HEK293 (cell line): Measurements from ENCODE around the gene ARCN1.

Experiments
- CTCF ChIA-PET: fragments of 350-600 bp; formaldehyde crosslinking; extraction: SDS; loops from one replicate; lab custom pipeline; 2021; ENCODE audit warnings: antibody characterized with exemption; lab: Yijun Ruan, JAX
- POLR2A ChIA-PET: fragments of 300-600 bp; formaldehyde crosslinking; extraction: SDS; loops from one replicate; lab custom pipeline; 2020; ENCODE audit warnings: antibody characterized with exemption, inconsistent platforms; lab: Yijun Ruan, JAX
- H3K27ac ChIP-seq: fragments of 200-500 bp; sonication (Bioruptor generic); 2 replicates; pipeline ENCODE4 v1.5.1; 2014; ENCODE audit warnings: low read depth, low read length, control low read depth, inconsistent platforms; ENCODE audit errors: extremely low read depth
- H3K36me3 ChIP-seq, 2 experiments: fragments of 200-500 bp in 1 of 2; sonication (Bioruptor generic) in 1 of 2; 1 replicate in 1 of 2; 2 replicates in 1 of 2; pipeline ENCODE4 v1.5.1; 2014 to 2017; ENCODE audit warnings: inconsistent platforms in 2 of 2, low read length in 2 of 2; ENCODE audit not compliant: control insufficient read depth in 2 of 2, insufficient read depth in 1 of 2
- H3K4me1 ChIP-seq: fragments of 200-500 bp; sonication (Bioruptor generic); 2 replicates; pipeline ENCODE4 v1.5.1; 2014; ENCODE audit warnings: mild to moderate bottlenecking, low read length, inconsistent platforms; ENCODE audit not compliant: control insufficient read depth, insufficient read depth
- H3K4me3 ChIP-seq: 2 replicates; pipeline ENCODE4 v1.5.1; 2011; ENCODE audit warnings: low read depth, mild to moderate bottlenecking, control low read depth, low read length, moderate library complexity
- H3K9me3 ChIP-seq: fragments of 200-500 bp; sonication (Bioruptor generic); 2 replicates; pipeline ENCODE4 v1.5.1; 2014; ENCODE audit warnings: low read depth, low read length, inconsistent platforms; ENCODE audit not compliant: control insufficient read depth, insufficient read depth
- GLI2 ChIP-seq: fragments of 450-650 bp; formaldehyde crosslinking; IDR thresholded peaks from 2 replicates; pipeline ENCODE4; 2017; ENCODE audit warnings: missing biosample characterization, missing genetic modification characterization, low read depth, borderline replicate concordance
- HOXD13 ChIP-seq: sonication (generic); formaldehyde crosslinking; IDR thresholded peaks from 2 replicates; pipeline ENCODE4 v1.8.0; 2022; ENCODE audit warnings: missing genetic modification reagents, borderline replicate concordance
- KLF1 ChIP-seq: fragments of 450-650 bp; formaldehyde crosslinking; IDR thresholded peaks from 2 replicates; pipeline ENCODE4 v1.5.1; 2016; ENCODE audit warnings: missing biosample characterization, missing genetic modification characterization
- KLF8 ChIP-seq: fragments of 450-650 bp; formaldehyde crosslinking; IDR thresholded peaks from 2 replicates; pipeline ENCODE4 v1.5.1; 2016; ENCODE audit warnings: missing biosample characterization, missing genetic modification characterization
- PRDM4 ChIP-seq: fragments of 450-650 bp; formaldehyde crosslinking; IDR thresholded peaks from 2 replicates; pipeline ENCODE4 v1.5.1; 2017; ENCODE audit warnings: missing biosample characterization, missing genetic modification characterization
- WT1 ChIP-seq: fragments of 450-650 bp; formaldehyde crosslinking; IDR thresholded peaks from 2 replicates; pipeline ENCODE4 v1.5.1; 2016; ENCODE audit warnings: missing biosample characterization, missing genetic modification characterization
- ZNF10 ChIP-seq: fragments of 450-650 bp; formaldehyde crosslinking; IDR thresholded peaks from 2 replicates; pipeline ENCODE4 v1.5.1; 2017; ENCODE audit warnings: missing biosample characterization, missing genetic modification characterization
- ZNF174 ChIP-seq: fragments of 450-650 bp; formaldehyde crosslinking; IDR thresholded peaks from 2 replicates; pipeline ENCODE4 v1.5.0; 2017; ENCODE audit warnings: missing biosample characterization, mild to moderate bottlenecking, missing genetic modification characterization
- ZNF19 ChIP-seq: fragments of 450-650 bp; formaldehyde crosslinking; IDR thresholded peaks from 2 replicates; pipeline ENCODE4; 2016; ENCODE audit warnings: missing biosample characterization, missing genetic modification characterization, low read depth
- ZNF2 ChIP-seq: fragments of 450-650 bp; formaldehyde crosslinking; IDR thresholded peaks from 2 replicates; pipeline ENCODE4 v1.5.1; 2016; ENCODE audit warnings: missing biosample characterization, missing genetic modification characterization
- ZNF239 ChIP-seq: fragments of 450-650 bp; formaldehyde crosslinking; IDR thresholded peaks from 2 replicates; pipeline ENCODE4 v1.5.1; 2016; ENCODE audit warnings: missing biosample characterization, missing genetic modification characterization
- ZNF354C ChIP-seq: fragments of 450-650 bp; formaldehyde crosslinking; IDR thresholded peaks from 2 replicates; pipeline ENCODE4 v1.5.1; 2016; ENCODE audit warnings: missing biosample characterization, missing genetic modification characterization, low read depth, borderline replicate concordance
- ZNF394 ChIP-seq: fragments of 450-650 bp; formaldehyde crosslinking; IDR thresholded peaks from 2 replicates; pipeline ENCODE4 v1.5.1; 2016; ENCODE audit warnings: missing biosample characterization, missing genetic modification characterization, mild to moderate bottlenecking, moderate library complexity, borderline replicate concordance
- ZNF548 ChIP-seq: fragments of 450-650 bp; formaldehyde crosslinking; IDR thresholded peaks from 2 replicates; pipeline ENCODE4 v1.5.1; 2016; ENCODE audit warnings: missing biosample characterization, missing genetic modification characterization
- ZNF555 ChIP-seq: fragments of 450-650 bp; formaldehyde crosslinking; conservative IDR thresholded peaks from 2 replicates; pipeline ENCODE4 v1.5.1; 2017; ENCODE audit warnings: missing biosample characterization, mild to moderate bottlenecking, missing genetic modification characterization, inconsistent platforms
- ZNF571 ChIP-seq: fragments of 450-650 bp; formaldehyde crosslinking; IDR thresholded peaks from 2 replicates; pipeline ENCODE4 v1.5.0; 2017; ENCODE audit warnings: missing biosample characterization, missing genetic modification characterization
- ZNF623 ChIP-seq: fragments of 450-650 bp; formaldehyde crosslinking; IDR thresholded peaks from 2 replicates; pipeline ENCODE4 v1.5.1; 2016; ENCODE audit warnings: missing biosample characterization, missing genetic modification characterization
- ZNF624 ChIP-seq: fragments of 450-650 bp; formaldehyde crosslinking; IDR thresholded peaks from 2 replicates; pipeline ENCODE4 v1.5.1; 2017; ENCODE audit warnings: missing biosample characterization, missing genetic modification characterization
- ZNF76 ChIP-seq: fragments of 450-650 bp; formaldehyde crosslinking; IDR thresholded peaks from 2 replicates; pipeline ENCODE4; 2016; ENCODE audit warnings: low read depth, missing biosample characterization, missing genetic modification characterization, borderline replicate concordance
- ZNF768 ChIP-seq: fragments of 450-650 bp; formaldehyde crosslinking; IDR thresholded peaks from 2 replicates; pipeline ENCODE4 v1.5.1; 2018; ENCODE audit warnings: missing biosample characterization, mild to moderate bottlenecking, missing genetic modification characterization
- ZNF837 ChIP-seq: fragments of 450-650 bp; formaldehyde crosslinking; IDR thresholded peaks from 2 replicates; pipeline ENCODE4 v1.5.1; 2016; ENCODE audit warnings: missing biosample characterization, missing genetic modification characterization
- ZXDB ChIP-seq: fragments of 450-650 bp; formaldehyde crosslinking; IDR thresholded peaks from 2 replicates; pipeline ENCODE4 v1.5.1; 2016; ENCODE audit warnings: missing biosample characterization, missing genetic modification characterization
- TF ChIP-seq, protein P1 (sequence below): fragments of 450-650 bp; formaldehyde crosslinking; IDR thresholded peaks from 2 replicates; pipeline ENCODE4 v1.5.1; 2016; ENCODE audit warnings: missing biosample characterization, missing genetic modification characterization
- TF ChIP-seq, protein P2 (sequence below): fragments of 450-650 bp; formaldehyde crosslinking; IDR thresholded peaks from 2 replicates; pipeline ENCODE4 v1.5.1; 2016; ENCODE audit warnings: missing biosample characterization, missing genetic modification characterization
- TF ChIP-seq, protein P3 (sequence below): fragments of 450-650 bp; formaldehyde crosslinking; IDR thresholded peaks from 2 replicates; pipeline ENCODE4 v1.5.1; 2017; ENCODE audit warnings: missing biosample characterization, missing genetic modification characterization
- TF ChIP-seq, protein P4 (sequence below): fragments of 450-650 bp; formaldehyde crosslinking; IDR thresholded peaks from 2 replicates; pipeline ENCODE4 v1.5.1; 2017; ENCODE audit warnings: missing biosample characterization, missing genetic modification characterization

Gene ARCN1

GRCh38 chr11:118608360-118609227, 36.4 kb downstream of the ARCN1 start:
- POLR2A ChIA-PET: interaction anchor here (1.1 to 8.0 kb wide), 4 partner anchors 12 to 50 kb away, joined by 3 to 72 read pairs (median 9); no protein-coding TSS in a partner anchor
- no peak overlapping the region; the same call in 1 of the 2 replicates for H3K27ac ChIP-seq
- no peak for TF ChIP-seq ZNF624
- TF ChIP-seq, protein P1, sequence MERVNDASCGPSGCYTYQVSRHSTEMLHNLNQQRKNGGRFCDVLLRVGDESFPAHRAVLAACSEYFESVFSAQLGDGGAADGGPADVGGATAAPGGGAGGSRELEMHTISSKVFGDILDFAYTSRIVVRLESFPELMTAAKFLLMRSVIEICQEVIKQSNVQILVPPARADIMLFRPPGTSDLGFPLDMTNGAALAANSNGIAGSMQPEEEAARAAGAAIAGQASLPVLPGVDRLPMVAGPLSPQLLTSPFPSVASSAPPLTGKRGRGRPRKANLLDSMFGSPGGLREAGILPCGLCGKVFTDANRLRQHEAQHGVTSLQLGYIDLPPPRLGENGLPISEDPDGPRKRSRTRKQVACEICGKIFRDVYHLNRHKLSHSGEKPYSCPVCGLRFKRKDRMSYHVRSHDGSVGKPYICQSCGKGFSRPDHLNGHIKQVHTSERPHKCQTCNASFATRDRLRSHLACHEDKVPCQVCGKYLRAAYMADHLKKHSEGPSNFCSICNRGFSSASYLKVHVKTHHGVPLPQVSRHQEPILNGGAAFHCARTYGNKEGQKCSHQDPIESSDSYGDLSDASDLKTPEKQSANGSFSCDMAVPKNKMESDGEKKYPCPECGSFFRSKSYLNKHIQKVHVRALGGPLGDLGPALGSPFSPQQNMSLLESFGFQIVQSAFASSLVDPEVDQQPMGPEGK (tag by site-specific recombination): peak; percentile 85
- TF ChIP-seq, protein P2, sequence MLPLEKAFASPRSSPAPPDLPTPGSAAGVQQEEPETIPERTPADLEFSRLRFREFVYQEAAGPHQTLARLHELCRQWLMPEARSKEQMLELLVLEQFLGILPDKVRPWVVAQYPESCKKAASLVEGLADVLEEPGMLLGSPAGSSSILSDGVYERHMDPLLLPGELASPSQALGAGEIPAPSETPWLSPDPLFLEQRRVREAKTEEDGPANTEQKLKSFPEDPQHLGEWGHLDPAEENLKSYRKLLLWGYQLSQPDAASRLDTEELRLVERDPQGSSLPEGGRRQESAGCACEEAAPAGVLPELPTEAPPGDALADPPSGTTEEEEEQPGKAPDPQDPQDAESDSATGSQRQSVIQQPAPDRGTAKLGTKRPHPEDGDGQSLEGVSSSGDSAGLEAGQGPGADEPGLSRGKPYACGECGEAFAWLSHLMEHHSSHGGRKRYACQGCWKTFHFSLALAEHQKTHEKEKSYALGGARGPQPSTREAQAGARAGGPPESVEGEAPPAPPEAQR (tag by site-specific recombination): no peak
- TF ChIP-seq ZNF623 (tag by site-specific recombination): no peak
- no peak for TF ChIP-seq ZNF354C (tag by site-specific recombination)
- TF ChIP-seq ZXDB: no peak
- no peak for TF ChIP-seq ZNF555 (tag by site-specific recombination)
- TF ChIP-seq ZNF76 (tag by site-specific recombination): peak; percentile 32; the same call in 1 of the 2 replicates
- TF ChIP-seq ZNF19 (tag by site-specific recombination): no peak
- no peak for TF ChIP-seq ZNF768 (tag by site-specific recombination)
- TF ChIP-seq ZNF2: peak; percentile 78
- TF ChIP-seq ZNF548: no peak
- no peak for TF ChIP-seq ZNF174 (tag by site-specific recombination)
- TF ChIP-seq ZNF239 (tag by site-specific recombination): peak; percentile 30; the same call in 1 of the 2 replicates
- peak; percentile 10; the same call in 1 of the 2 replicates for TF ChIP-seq HOXD13 (CRISPR knock-in tag)
- no peak for TF ChIP-seq WT1 (tag by site-specific recombination)
- TF ChIP-seq ZNF394 (tag by site-specific recombination): no peak
- TF ChIP-seq, protein P3, sequence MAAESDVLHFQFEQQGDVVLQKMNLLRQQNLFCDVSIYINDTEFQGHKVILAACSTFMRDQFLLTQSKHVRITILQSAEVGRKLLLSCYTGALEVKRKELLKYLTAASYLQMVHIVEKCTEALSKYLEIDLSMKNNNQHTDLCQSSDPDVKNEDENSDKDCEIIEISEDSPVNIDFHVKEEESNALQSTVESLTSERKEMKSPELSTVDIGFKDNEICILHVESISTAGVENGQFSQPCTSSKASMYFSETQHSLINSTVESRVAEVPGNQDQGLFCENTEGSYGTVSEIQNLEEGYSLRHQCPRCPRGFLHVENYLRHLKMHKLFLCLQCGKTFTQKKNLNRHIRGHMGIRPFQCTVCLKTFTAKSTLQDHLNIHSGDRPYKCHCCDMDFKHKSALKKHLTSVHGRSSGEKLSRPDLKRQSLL (tag by site-specific recombination): peak; percentile 58; the same call in 1 of the 2 replicates
- no peak for TF ChIP-seq GLI2 (tag by site-specific recombination)
- TF ChIP-seq, protein P4, sequence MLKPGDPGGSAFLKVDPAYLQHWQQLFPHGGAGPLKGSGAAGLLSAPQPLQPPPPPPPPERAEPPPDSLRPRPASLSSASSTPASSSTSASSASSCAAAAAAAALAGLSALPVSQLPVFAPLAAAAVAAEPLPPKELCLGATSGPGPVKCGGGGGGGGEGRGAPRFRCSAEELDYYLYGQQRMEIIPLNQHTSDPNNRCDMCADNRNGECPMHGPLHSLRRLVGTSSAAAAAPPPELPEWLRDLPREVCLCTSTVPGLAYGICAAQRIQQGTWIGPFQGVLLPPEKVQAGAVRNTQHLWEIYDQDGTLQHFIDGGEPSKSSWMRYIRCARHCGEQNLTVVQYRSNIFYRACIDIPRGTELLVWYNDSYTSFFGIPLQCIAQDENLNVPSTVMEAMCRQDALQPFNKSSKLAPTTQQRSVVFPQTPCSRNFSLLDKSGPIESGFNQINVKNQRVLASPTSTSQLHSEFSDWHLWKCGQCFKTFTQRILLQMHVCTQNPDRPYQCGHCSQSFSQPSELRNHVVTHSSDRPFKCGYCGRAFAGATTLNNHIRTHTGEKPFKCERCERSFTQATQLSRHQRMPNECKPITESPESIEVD (tag by site-specific recombination): no peak
- peak; percentile 55 for TF ChIP-seq KLF1 (tag by site-specific recombination)
- no peak for TF ChIP-seq ZNF10 (tag by site-specific recombination)
- peak; percentile 93 for TF ChIP-seq ZNF837 (tag by site-specific recombination)
- no peak for TF ChIP-seq PRDM4
- TF ChIP-seq KLF8 (tag by site-specific recombination): peak; percentile 74; the same call in 1 of the 2 replicates
- TF ChIP-seq ZNF571 (tag by site-specific recombination): no peak

More at GRCh38 chr11:118608360-118609227, 36.4 kb downstream of the ARCN1 start:
- no peaks in the 10 kb centered on the region for H3K36me3 ChIP-seq
- CTCF ChIA-PET: interaction anchor here (0.7 to 6.2 kb wide), 12 partner anchors 13 to 1681 kb away, joined by 3 to 41 read pairs (median 4); no protein-coding TSS in a partner anchor
- H3K9me3 ChIP-seq: no peaks in the 10 kb centered on the region
- no peaks in the 10 kb centered on the region for H3K4me1 ChIP-seq
- peak overlapping the region; percentile 59 for H3K4me3 ChIP-seq
